GM13976 (cell line): Measurements from ENCODE around the gene RBMS1.

ENCODE experiments used
- DNase-seq: peaks from one replicate; pipeline ENCODE4 v3.0.0; 2012; ENCODE audit warnings: low spot score
- in situ Hi-C: fragments of 300-500 bp; cut with MboI; formaldehyde crosslinking; loops from one replicate; pipeline ENCODE4 v1.12.0; 2022; ENCODE audit warnings: low sequenced_read_pairs, mixed read lengths, inconsistent platforms; ENCODE audit not compliant: unreplicated experiment
- TF ChIP-seq, protein P1 (sequence below): IDR thresholded peaks from 2 replicates; pipeline ENCODE4 v1.5.1; 2012; ENCODE audit warnings: borderline replicate concordance, mild to moderate bottlenecking; ENCODE audit not compliant: insufficient read depth; ENCODE audit errors: extremely low read depth, missing control alignments, control extremely low read depth

Gene RBMS1

DNA sequence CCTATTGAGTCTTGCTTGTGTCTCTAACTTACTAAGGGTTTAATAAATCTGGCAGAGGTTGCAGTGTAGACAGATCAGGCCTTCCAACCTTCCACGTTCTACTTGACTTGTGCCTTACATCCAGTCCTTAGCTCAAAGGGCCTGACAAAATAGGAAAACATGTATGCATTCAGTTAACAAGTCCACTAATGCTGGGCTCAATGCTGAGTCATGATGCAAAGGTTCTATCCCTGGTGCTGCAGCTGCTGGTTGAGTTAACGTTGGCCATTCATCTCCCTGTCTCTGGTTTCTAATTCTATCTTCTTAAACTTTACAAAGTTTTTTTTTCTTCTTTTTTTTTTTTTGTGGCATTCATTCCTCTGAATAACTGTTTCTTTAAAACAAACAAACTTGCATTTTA, 247.3 kb downstream of the RBMS1 start:
- in situ Hi-C loops, result no loop called here
- TF ChIP-seq, protein P1, sequence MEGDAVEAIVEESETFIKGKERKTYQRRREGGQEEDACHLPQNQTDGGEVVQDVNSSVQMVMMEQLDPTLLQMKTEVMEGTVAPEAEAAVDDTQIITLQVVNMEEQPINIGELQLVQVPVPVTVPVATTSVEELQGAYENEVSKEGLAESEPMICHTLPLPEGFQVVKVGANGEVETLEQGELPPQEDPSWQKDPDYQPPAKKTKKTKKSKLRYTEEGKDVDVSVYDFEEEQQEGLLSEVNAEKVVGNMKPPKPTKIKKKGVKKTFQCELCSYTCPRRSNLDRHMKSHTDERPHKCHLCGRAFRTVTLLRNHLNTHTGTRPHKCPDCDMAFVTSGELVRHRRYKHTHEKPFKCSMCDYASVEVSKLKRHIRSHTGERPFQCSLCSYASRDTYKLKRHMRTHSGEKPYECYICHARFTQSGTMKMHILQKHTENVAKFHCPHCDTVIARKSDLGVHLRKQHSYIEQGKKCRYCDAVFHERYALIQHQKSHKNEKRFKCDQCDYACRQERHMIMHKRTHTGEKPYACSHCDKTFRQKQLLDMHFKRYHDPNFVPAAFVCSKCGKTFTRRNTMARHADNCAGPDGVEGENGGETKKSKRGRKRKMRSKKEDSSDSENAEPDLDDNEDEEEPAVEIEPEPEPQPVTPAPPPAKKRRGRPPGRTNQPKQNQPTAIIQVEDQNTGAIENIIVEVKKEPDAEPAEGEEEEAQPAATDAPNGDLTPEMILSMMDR, result no peak
- DNase-seq, result no peak

DNA sequence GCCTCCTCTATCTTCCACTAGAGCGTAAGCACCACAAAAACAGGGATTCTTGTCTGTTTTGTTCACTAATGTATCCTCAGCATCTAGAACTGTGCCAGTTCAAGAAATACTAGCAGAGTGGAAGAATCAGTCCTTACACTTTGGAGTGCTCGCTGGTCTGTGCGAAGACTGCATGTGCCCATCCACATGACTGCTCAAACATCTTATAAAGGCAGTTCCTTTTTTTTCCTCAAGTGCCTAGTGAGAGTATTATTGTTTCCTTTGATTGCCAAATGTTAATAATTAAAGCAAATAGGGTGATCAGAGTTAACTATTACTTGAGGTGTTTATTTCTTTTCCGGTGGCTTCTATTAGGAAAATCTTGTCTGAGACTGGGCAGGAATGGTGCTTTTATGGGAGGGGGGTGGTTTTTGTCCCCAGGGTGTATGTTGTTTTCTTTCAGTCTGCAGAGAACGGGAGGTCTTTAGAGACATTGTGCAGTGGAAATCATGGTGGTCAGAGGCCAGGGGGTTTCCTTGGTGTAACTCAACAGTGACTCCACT, 247.9 kb downstream of the RBMS1 start:
- in situ Hi-C loops, result no loop called here
- TF ChIP-seq, protein P1, result no peak

DNA sequence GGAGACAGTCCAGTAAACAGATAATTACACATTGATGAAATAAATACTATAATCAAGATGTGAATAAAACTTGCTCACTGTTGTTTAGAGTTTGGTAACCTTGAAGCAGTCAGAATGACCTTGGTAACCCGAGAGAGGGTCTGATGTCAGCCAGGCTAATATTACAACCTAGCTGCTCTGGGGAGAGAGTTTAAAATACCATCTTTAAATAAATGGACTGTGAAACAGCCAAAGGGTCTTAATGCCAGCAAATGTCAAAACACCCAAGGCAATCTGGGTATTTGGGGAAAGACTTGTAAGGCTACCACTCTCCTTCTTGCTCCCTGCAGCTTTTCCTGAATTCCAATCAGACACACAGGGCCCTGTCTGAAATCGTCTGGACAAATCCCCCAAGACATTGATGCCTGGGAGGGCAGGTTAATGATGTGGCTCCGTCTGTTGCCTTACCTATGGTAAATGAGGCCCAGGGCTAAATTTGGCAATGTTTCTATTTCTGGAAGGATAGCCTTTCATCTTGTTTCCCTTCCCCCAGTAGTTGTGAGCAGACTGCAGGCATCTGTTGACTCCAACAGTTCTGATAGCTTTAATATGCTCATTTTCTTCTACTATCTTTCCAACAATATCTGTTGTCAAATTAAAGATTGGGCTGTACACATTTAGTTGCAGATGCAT, 250.6 kb downstream of the RBMS1 start:
- in situ Hi-C loops, result no loop called here
- no peak for DNase-seq
- TF ChIP-seq, protein P1, result no peak

More for the DNA sequence above, 247.9 kb downstream of the RBMS1 start:
- no peak for DNase-seq

DNA sequence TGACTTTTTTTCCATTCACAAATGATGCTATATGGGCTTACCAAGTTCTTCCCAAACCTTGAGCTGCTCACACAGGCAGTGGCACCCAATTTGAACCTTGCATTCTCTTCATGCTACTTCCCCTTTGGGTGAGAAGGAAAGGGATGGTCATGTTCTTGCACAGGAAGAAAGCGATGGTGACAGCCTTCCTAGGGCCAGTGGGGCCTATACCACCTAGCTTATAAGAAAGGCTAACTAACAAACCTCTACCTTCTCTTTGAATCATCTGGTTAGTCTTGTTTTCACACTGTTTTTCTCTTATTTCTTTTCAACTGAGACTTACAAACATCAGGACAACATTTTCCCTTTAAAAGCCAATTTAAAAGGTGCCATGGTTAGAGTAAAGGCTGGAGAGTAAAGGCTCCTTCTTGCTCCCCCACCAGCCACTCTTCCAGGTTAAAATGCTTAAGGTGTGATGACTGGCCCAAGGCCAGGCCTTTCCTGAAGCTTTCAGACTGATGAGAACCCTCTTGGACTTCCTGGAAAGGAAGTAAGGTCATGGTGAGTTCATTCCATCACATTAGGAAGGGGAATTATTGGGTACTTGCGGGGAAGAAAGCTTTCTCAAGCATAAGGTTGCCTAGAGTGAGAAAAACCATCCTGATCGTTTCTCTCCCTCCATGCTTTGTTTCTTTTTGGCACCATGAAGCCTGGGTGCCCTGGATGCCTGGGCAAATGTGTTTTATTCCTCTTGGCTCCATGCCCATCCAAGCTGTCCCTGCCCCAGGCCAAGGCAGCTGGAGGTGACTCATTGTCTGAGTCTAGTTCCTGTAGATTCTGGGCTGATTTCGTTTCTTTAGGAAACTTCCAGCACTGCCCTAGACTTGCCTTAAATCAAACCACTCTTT, 252.1 kb downstream of the RBMS1 start:
- DNase-seq, result no peak
- in situ Hi-C loops, result no loop called here
- TF ChIP-seq, protein P1, result no peak

DNA sequence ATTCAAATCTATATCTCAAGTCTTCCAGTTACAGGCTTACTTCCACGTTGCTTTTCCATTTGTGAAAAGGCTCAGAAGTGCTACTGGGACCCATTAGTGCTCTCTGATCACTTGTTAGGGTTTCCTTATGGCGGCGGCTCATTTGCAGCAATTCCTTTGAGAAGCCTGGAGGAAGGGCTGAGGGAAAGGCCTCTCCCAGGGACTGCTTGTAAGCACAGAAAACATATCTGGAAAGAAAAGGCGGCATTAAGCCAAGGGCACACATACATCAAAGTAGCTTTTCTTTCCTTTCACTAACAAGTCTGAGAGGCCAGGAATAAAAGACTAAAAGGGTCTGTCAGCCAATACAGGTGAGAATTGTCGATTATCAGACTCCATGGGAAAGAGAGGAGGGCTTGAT, 254.2 kb downstream of the RBMS1 start:
- TF ChIP-seq, protein P1, result no peak
- DNase-seq, result no peak
- in situ Hi-C loops, result no loop called here

DNA sequence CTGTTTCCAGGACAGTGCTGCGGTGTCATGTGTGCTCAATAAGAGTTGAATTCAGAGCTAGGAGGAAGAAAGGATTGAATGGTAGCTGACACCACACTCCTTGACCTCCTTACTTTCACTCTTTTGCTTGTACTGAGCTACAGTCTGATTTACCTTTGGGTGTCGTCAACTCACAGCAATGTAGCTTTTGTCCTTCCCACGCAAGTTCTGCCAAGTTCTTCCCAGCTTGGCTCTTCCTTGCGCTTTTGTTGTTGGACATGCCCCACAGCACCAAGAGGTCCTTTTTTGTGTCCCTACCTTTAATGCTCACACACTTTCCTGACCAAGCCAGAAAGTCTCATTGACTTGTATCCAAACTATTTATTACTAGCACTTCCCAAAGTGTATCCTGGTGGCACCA, 255.2 kb downstream of the RBMS1 start:
- no peak for DNase-seq
- TF ChIP-seq, protein P1, result no peak
- in situ Hi-C loops, result no loop called here
